GM08714 (cell line): Measurements from ENCODE around the gene FAIM.

Source experiments
- H3K4me3 ChIP-seq: fragments of 200-500 bp; sonication (Bioruptor generic); 2 replicates; pipeline ENCODE4 v1.5.1; 2014; ENCODE audit warnings: mild to moderate bottlenecking, low read length, inconsistent platforms
- ZNF274 ChIP-seq: IDR thresholded peaks from 2 replicates; pipeline ENCODE4 v1.6.1; 2012; ENCODE audit warnings: mild to moderate bottlenecking, low read depth, low read length

FAIM gene

DNA sequence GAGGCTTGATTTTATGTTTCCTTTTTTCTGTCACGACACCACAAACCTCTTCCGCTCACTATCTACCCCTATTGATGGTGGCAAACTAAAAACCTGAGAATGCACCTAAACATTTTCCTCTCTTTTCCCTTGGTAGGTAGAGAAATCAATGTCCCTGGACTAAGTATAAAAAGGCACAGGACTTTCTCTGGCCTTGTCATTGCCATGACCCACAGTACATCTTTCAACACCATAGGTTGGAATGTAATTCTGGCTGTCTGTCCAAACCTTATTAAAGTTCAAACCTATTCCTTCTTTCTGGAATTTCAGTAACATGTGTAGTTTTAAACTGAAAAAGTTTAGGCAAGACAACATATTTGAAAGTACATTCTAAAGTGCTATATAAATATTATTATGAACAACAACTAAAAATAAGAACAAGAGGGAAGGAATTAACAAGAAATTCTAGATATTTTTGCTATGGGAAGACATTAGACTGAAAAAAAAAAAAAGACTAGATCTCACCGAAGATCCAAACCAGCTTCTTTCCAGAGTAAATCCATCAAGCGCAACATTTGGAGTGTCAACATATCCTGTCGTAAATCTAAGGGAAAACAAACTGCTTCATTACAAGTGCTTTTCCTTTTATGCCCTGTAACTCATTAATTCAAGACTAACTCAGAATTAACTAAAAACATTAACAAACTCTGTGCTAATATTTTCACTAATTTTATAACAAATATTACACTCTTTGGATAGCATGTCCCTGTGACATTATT is 73.1 kb downstream of the FAIM start:
- no peak overlapping the region for H3K4me3 ChIP-seq
- TF ChIP-seq ZNF274: no peak

DNA sequence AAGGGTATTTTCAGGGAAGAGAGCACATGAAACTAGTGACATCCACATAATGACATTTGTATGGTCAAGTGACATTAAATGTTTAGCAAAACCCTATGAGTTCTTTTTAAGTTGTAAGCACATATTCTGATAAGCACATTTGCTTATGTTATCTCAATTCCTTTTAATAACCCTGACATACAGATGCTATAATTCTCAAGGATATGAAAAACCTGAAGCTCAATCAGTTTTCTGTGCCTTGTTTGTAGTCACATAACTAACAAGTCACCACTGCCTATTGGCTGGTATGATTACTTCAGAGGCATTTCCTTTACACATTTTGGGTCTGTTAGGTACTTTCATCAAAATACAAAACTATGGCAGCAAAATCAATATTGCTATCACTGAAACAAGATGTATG is 74.1 kb downstream of the FAIM start:
- H3K4me3 ChIP-seq: no peak overlapping the region
- TF ChIP-seq ZNF274: no peak
